HG02938 (cell line): ENCODE measurements around the gene AGRP.

Experiments used
- ATAC-seq: cut with Tn5 transposase; IDR thresholded peaks from one replicate; pipeline ENCODE4 v1.9.1; 2021; ENCODE audit warnings: mild to moderate bottlenecking, moderate library complexity; ENCODE audit not compliant: unreplicated experiment

The AGRP gene

GRCh38 chr16:67463691-67464090 lies 19.7 kb downstream of the AGRP start:
- no peak for ATAC-seq

- ATAC-seq = no peak
Measured at GRCh38 chr16:67463059-67463458, 20.3 kb downstream of the AGRP start.

DNA sequence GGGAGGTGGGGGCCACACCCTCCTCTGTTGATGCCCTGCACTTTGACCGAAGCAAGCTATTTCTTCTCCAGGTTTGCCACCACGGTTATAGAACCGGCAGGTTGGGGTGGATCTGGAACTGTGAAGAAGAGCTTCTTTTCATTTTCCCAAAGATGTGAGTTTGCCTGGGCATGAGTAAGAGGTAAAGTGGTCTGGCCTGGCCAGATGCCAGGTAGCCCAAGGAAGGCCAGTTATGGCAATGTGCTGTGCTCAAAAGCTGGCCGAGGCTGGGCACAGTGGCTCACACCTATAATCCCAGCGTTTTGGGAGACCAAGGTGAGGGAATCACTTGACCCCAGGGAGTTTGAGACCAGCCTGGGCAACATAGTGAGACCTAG lies 21.1 kb downstream of the AGRP start:
- no peak for ATAC-seq

DNA sequence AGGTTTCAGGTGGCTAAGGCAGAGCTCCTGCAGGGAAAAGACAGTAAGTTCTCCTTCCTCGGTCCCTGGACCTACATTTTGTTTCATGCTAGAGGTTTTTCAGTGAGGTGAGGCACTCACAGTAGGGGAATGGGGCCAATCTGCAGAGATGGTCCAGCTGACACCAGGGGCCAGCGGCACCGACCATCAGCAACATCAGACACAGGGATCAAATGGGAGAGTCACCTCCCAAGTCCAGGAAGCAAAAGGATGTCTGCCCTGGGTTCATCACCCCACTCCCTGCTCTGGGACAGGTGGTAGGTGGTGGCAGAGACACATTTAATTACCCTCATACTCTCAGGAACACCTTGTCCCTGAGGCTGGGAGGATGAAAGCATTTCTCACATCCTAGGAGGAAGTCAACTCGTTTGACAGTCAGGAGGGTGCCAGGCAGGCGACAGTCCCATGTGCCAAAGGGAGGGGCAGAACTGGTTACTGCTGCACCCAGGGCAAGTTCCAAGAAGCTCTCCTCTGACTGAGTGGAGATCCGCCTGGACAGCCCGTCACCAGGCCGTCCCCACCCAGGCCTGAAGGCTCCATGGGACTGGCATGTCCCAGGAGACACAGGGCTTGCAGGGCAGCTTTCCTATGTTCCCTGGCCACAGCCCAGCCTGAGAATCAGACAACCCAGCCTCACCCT lies 21.6 kb downstream of the AGRP start:
- ATAC-seq = no peak

- ATAC-seq = no peak
Measured at GRCh38 chr16:67460961-67461360, 22.4 kb downstream of the AGRP start.

DNA sequence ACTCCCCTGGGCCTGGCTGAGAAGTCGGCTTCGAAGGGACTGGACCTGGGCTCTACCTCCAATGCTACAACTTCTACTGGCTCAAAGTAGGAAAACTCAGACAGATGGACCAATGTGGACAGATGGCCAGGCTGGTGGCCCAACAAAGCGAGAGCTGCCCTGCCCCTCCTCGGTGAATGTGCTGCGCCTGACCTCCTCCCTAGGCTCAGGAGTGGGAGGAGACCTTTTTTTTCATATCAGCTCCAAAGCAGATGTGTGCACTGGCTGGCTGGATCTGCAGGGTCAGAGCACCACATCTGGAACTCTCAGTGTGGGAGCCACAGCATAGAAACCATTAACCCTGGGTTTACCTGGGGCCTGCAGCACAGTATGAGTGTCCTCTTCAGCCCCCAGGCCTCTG lies 23.2 kb downstream of the AGRP start:
- ATAC-seq = no peak

- ATAC-seq = no peak
Measured at GRCh38 chr16:67459861-67460150, 23.5 kb downstream of the AGRP start.

GRCh38 chr16:67459066-67459860 lies 24.1 kb downstream of the AGRP start:
- ATAC-seq = no peak

DNA sequence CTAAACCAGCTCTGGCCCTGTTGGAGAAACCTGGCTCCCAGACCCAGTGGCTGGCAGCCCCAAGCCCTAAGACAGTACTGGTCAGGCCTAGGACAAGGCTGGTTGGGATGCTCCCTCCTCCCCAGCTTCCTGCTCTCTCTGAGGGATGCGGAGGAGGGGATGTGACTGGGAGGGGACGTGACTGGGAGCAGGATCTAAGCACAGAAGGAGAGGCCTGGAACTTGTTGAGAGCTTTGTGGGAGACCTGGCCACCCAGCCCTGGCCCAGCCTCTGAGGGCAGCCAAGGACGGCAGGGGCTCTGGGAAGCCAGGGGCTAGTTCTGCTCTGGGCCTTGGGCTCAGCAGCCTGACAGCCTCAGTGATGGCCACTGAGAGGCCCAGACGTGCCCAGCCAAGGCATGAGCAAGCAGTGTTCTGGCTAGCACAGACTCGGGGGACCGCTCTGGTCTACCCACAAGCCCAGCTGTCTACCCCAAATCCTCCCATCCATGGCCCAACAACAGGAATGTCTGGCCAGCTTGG lies 25.2 kb downstream of the AGRP start:
- no peak for ATAC-seq

DNA sequence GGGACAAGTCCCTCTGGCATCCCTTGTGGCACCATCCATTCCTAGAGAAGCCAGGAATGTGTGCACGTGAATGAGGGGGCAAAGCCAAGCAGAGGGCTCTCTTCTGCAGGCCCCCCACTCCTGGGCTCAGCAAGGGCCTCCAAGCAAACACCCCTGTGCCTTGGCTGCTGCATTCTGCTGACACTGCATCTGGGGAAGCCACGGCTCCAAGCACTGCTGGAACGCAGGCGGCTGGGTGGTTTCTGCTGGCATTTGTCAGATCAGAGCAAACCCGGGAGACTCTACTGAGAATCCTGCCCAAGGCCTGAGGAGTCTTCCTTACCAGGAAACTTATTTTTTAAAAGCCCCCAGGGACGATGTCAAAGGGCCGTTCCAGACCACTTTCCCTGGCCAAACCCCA lies 25.7 kb downstream of the AGRP start:
- no peak for ATAC-seq

GRCh38 chr16:67456391-67457081 lies 26.8 kb downstream of the AGRP start:
- no peak for ATAC-seq

DNA sequence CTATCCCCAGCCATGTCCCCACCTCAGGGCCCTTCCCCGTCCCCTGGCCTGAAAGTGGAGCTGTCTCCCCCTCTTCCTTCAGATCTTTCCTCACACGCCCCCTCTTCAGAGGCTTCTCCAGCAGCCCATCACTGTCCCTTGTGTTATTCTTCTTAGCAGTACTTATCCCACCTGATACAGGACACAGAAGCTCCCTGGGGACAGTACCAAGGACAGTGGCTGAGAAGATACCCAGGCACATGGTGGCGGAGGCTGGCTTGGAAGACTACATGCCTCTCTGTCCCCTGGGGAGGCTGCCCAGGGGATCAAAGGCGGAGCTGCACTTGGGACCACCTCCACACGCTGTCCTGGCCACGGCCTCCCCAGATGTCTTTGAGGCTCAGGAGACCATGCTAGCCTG lies 28.5 kb downstream of the AGRP start:
- ATAC-seq = no peak

GRCh38 chr16:67454104-67454503 lies 29.2 kb downstream of the AGRP start:
- no peak for ATAC-seq

DNA sequence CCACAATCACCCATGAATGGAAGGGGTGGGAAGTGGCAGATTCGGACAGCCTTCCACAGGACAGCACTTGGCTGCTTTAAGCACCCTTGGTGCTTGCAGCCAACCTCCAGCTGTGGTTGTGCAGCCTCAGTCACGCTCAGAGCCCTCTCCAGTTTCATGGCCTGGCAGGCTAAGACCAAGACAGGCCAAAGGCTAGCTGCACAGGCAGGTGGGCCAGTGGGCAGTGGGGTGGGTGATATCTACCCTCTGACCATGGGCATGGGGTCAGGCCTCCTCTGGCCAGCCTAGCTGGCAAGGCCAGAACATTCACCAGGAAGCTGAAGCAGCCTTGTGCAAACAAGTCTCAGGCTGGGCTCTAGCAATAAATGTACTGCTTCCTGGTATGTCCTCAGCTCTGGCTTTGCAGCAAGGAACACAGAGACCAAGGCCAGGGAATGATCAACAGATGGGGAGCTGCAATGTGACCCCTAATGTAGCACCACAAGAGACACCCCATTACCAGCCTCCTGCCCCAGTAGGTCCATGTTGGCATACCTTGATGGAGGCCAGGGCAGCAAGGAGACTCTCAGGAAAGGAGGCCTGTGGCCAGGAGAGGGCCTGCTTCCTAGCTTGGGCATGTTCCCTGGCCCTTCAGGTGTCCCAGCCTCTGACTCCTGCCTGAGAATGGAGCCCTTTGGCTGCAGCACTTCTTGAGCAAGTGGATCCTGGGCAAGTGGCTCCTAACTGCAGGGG lies 31.5 kb downstream of the AGRP start:
- no peak for ATAC-seq

GRCh38 chr16:67451061-67451703 lies 32.2 kb downstream of the AGRP start:
- no peak for ATAC-seq

DNA sequence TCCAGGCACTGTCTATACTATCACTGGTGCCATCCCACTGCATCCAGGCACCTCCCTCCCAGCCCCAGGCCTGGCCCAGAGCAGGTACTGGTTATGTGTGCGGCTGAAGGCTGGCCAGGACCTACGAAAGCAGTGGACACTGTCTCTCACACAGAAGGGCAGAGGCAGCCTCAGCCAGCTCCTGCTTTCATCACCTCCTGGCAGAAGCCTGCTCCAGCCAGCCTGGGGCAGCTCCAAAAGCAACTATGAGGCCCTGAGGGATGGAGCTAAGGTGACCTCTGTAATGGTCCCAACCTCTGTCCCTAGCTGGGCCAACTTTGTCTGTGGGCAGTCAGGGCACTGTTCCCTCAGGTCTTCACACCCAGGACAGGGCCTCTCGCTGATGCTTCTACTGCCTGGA lies 33.6 kb downstream of the AGRP start:
- ATAC-seq = no peak

DNA sequence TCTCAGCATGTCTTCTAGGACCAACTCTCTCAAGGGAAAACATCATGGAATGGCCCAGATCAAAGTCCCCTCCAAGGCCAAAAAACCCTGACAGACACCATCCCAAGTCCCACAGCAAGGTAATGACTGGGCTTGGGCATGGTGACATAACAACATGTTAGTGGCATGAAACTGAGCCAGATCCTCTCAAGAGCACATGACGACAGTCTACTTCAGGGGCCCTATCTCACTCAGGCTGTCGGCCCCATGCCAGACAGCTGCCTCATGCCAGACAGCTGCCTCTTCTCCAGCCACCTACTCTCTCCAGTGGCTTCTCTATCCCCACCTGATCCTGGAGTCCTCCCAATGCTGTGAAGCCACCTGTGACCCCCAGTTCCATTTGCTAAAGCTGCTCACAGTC lies 34.0 kb downstream of the AGRP start:
- ATAC-seq = no peak

- ATAC-seq = no peak
Measured at GRCh38 chr16:67448580-67448979, 34.8 kb downstream of the AGRP start.

DNA sequence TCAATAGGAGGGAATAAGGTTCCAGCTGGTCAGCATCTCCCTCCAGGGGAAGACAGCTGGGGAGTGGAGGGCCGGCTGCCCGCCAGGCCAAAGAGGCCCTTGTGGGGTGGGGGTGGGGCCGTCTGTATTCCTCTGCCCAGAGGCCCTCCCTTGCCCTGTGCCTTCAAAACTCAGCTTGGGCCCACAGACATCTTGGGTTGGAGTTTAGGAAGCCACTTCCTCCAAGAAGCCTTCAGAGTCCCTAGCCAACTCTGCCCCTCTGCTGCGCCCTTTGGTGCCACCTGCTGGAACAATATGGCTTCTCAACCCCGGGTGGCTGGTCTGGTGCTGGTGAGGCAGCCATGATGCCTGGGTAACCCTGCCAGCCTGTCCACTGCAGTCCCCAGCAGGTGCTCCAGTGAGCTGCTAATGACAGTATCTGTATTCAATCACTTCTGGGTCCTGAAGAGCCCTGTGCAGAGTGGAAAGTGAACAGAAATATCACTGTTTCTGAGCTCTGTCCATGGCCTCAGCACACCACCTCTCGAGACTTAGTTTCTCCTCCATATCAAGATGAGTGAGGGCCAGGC lies 35.8 kb downstream of the AGRP start:
- ATAC-seq = no peak

GRCh38 chr16:67446968-67447507 lies 36.3 kb downstream of the AGRP start:
- ATAC-seq = no peak
